Transverse colon (tissue), 3 donors: ENCODE data around the gene MRGPRD.

Experiments used
- POLR2A ChIP-seq: fragments of 450-650 bp; IDR thresholded peaks from one replicate; pipeline ENCODE4 v1.6.1; 2016; ENCODE audit warnings: antibody characterized with exemption, mild to moderate bottlenecking, moderate library complexity
- POLR2AphosphoS5 ChIP-seq, 3 donors: sonication (generic); formaldehyde crosslinking; IDR thresholded peaks; one replicate each; pipeline ENCODE4 v1.6.1; 2016; ENCODE audit warnings: antibody characterized with exemption in 3 of 3

GRCh38 chr11:69012092-69013008 is 31.6 kb upstream of the MRGPRD start:
- TF ChIP-seq POLR2AphosphoS5 (IDR thresholded peaks at IDR 0.05) (no peak), POLR2A (no peak)
